CD4-positive, alpha-beta memory T cell (primary cell): ENCODE results near the gene CNTF. TPM values are rescaled to one million over a fixed set of nuclear protein-coding genes. Genes with fewer than 3 reads are reported as not detected.

Experiments
- CTCF ChIA-PET: fragments of 350-600 bp; sonication (Branson Sonifier 250); formaldehyde crosslinking; loops from one replicate; lab custom pipeline; 2021; ENCODE audit warnings: inconsistent platforms; ENCODE audit not compliant: partially characterized antibody; lab: Charles Lee
- POLR2A ChIA-PET: fragments of 350-600 bp; sonication (Branson Sonifier 250); formaldehyde crosslinking; loops from one replicate; lab custom pipeline; 2021; ENCODE audit not compliant: partially characterized antibody; lab: Charles Lee
- DNase-seq, 5 donors: peaks; one replicate each; pipeline versions ENCODE4 v3.0.0 to v3.0.0-alpha.2; 2020 to 2022; ENCODE audit warnings: mixed read lengths in 1 of 5
- H3K27ac ChIP-seq: one replicate; pipeline ENCODE4 v1.7.0; 2013; ENCODE audit warnings: low read depth, low read length
- H3K27me3 ChIP-seq: 2 replicates; pipeline ENCODE4 v1.7.0; 2013; ENCODE audit warnings: mild to moderate bottlenecking, low read length, moderate library complexity; ENCODE audit not compliant: insufficient read depth
- H3K36me3 ChIP-seq: 2 replicates; pipeline ENCODE4 v1.7.0; 2013; ENCODE audit warnings: mild to moderate bottlenecking, low read length, moderate library complexity; ENCODE audit not compliant: insufficient read depth
- H3K4me1 ChIP-seq: 2 replicates; pipeline ENCODE4 v1.7.0; 2013; ENCODE audit warnings: mild to moderate bottlenecking, low read length, moderate library complexity; ENCODE audit not compliant: insufficient read depth
- H3K4me3 ChIP-seq, 2 donors: one replicate each; pipeline ENCODE4 v1.7.0; 2013; ENCODE audit warnings: low read length in 2 of 2, mild to moderate bottlenecking in 1 of 2
- H3K9me3 ChIP-seq, 2 donors: one replicate each; pipeline ENCODE4 v1.7.0; 2013; ENCODE audit warnings: low read length in 2 of 2, control low read depth in 1 of 2; ENCODE audit not compliant: control insufficient read depth in 1 of 2
- H3K27ac Mint-ChIP-seq, 7 donors: one replicate each; pipeline ENCODE4 v1.8.0; 2020 to 2021; ENCODE audit warnings: mixed read lengths in 7 of 7, mild to moderate bottlenecking in 6 of 7, inconsistent platforms in 3 of 7, moderate library complexity in 3 of 7
- H3K27me3 Mint-ChIP-seq, 2 donors: one replicate each; pipeline ENCODE4 v1.8.0; 2020 to 2021; ENCODE audit warnings: mixed read lengths in 2 of 2
- H3K36me3 Mint-ChIP-seq, 2 donors: one replicate each; pipeline ENCODE4 v1.8.0; 2020 to 2021; ENCODE audit warnings: mixed read lengths in 2 of 2, inconsistent platforms in 1 of 2, mild to moderate bottlenecking in 1 of 2
- H3K4me1 Mint-ChIP-seq, 4 donors: one replicate each; pipeline ENCODE4 v1.8.0; 2020 to 2021; ENCODE audit warnings: mixed read lengths in 4 of 4, mild to moderate bottlenecking in 1 of 4
- H3K4me3 Mint-ChIP-seq, 8 donors: one replicate each; pipeline ENCODE4 v1.8.0; 2020 to 2021; ENCODE audit warnings: mixed read lengths in 8 of 8, mild to moderate bottlenecking in 7 of 8, moderate library complexity in 6 of 8, inconsistent platforms in 3 of 8
- H3K9me3 Mint-ChIP-seq, 8 donors: one replicate each; pipeline ENCODE4 v1.8.0; 2020 to 2021; ENCODE audit warnings: mixed read lengths in 8 of 8, mild to moderate bottlenecking in 5 of 8, inconsistent platforms in 3 of 8, moderate library complexity in 1 of 8
- intact Hi-C: fragments of 100-400 bp; cut with micrococcal nuclease; formaldehyde crosslinking; loops from one replicate; pipeline ENCODE4 v1.15.1; 2023
- polyA plus RNA-seq, 2 donors: library from polyadenylated mRNA; unstranded; fragments of 300-500 nt; fragmentation: Illumina TruSeq; gene quantifications; one replicate each; pipeline ENCODE4 v1.2.3, GENCODE V29; 2021
- total RNA-seq, 2 experiments: library from RNA; stranded (reverse); gene quantifications; one replicate each; pipeline ENCODE4 v1.2.3, GENCODE V29; 2021

Gene CNTF
- total and polyA plus RNA-seq, 4 experiments from 2014 or later = 0.10 to 2.9 (median 2.6) TPM; not detected in 1

DNA sequence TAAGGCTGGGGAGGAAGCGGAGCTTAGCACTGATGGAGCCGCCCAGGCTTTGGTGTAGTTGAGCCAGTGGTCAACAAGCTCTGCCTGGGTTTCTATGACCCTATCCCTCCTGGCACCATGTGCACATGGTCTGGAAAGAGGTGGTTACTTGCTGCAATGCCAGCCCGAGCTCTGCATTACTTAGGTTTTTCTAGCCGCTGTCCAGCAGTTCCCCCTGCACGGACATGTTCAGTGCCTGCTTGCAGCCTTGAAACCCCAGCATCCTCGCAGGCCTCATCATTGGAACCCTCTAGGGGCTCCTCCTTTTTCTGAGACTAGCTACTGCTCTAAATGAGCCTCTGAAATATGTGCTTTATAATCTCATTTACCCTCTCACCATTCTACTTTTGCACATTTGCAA is 16.6 kb downstream of the CNTF start:
- H3K27ac ChIP-seq = no peak overlapping the region
- H3K36me3 Mint-ChIP-seq = no peaks in the 10 kb centered on the region
- H3K36me3 ChIP-seq = no peaks in the 10 kb centered on the region
- H3K9me3 ChIP-seq = no peaks in the 10 kb centered on the region
- intact Hi-C loops = no loop called here
- H3K27ac Mint-ChIP-seq = no peak overlapping the region
- no peak overlapping the region for H3K4me3 ChIP-seq
- peaks cover 21% of the 10 kb centered on the region for H3K4me1 ChIP-seq
- CTCF ChIA-PET = interaction anchor here (1.0 to 5.1 kb wide), 7 partner anchors 11 to 115 kb away, joined by 3 to 43 read pairs (median 3); no protein-coding TSS in a partner anchor
- H3K4me3 Mint-ChIP-seq = no peak overlapping the region
- POLR2A ChIA-PET = interaction anchor here (0.7 to 2.5 kb wide), 2 partner anchors 9 to 60 kb away, joined by 3 to 10 read pairs; partner anchors contain the start of gene ZFP91
- peaks cover 14 to 26% (median 18%) of the 10 kb centered on the region in 4 donors for H3K4me1 Mint-ChIP-seq
- no peaks in the 10 kb centered on the region for H3K27me3 ChIP-seq
- peaks cover 0 to 2% (median 0%) of the 10 kb centered on the region in 8 donors for H3K9me3 Mint-ChIP-seq
- no peak for DNase-seq
- H3K27me3 Mint-ChIP-seq = no peaks in the 10 kb centered on the region

DNA sequence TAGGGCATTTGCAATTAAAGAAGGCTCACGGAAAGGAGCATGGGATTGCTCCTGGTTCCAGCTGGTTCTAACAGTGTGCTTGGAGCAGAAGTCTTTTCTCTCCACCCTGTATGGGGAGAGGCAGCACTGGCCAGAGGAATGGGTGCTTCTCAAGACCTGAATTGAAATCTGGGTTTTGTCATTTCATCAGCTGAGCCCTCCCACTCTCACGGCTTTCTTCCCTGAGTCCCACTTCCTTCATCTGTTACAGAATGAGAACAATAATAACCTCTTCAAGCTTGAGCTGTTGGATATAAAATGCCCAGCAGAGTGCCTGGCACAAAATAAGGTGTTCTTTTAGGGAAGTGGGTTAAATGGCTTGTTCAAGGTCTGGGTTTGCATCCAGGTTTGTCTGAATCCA is 17.2 kb downstream of the CNTF start:
- DNase-seq = no peak
- POLR2A ChIA-PET = interaction anchor here (0.7 to 2.5 kb wide), 4 partner anchors 10 to 64 kb away, joined by 3 to 10 read pairs (median 4); partner anchors contain the start of genes LPXN and ZFP91
- H3K27ac Mint-ChIP-seq = peak overlapping the region in 3 of 7 donors; percentile 23 to 39 (median 29)
- H3K4me3 ChIP-seq = no peak overlapping the region
- no peaks in the 10 kb centered on the region for H3K27me3 Mint-ChIP-seq
- no peaks in the 10 kb centered on the region for H3K9me3 ChIP-seq
- peaks cover 21% of the 10 kb centered on the region for H3K4me1 ChIP-seq
- H3K36me3 ChIP-seq = no peaks in the 10 kb centered on the region
- CTCF ChIA-PET = interaction anchor here (1.1 to 5.1 kb wide), 7 partner anchors 12 to 71 kb away, joined by 3 to 43 read pairs (median 5); no protein-coding TSS in a partner anchor
- H3K36me3 Mint-ChIP-seq = no peaks in the 10 kb centered on the region
- H3K27ac ChIP-seq = no peak overlapping the region
- intact Hi-C loops = no loop called here
- H3K9me3 Mint-ChIP-seq = peaks cover 0 to 4% (median 0%) of the 10 kb centered on the region in 8 donors
- peaks cover 14 to 26% (median 18%) of the 10 kb centered on the region in 4 donors for H3K4me1 Mint-ChIP-seq
- no peaks in the 10 kb centered on the region for H3K27me3 ChIP-seq
- H3K4me3 Mint-ChIP-seq = peak overlapping the region in 1 of 8 donors; percentile 63

DNA sequence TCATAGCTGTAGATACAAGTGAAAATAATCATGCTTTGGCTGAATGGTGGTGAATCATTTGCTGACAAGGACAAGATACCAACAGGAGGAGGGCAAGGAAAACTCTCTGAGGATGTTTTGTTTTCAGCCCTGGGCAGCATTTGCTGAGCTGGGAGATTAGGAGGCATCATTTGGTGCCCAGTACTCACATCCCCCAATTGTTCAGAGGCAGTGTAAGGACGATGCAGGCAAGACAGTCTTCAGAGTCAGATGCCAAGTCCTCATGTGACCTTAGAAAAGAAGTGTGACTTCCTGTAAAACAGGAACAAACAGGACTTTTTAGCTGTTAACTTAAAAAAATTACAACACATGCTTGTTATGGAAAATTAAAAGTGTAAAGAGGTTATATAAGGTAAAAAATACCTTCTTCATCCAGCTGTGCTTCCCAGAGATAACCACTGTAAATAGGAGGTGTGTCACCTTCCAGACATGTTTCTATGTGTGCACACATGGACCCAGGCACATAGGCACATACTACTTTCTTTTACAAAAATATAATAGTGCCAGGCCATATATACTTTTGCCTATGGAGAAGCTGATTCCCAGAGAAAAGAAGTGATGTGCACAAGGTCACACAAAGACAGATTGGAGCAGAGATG is 18.0 kb downstream of the CNTF start:
- Histone ChIP-seq H3K9me3 (no peaks in the 10 kb centered on the region), H3K4me3 (no peak overlapping the region), H3K36me3 (no peaks in the 10 kb centered on the region), H3K27ac (no peak overlapping the region), H3K27me3 (no peaks in the 10 kb centered on the region), H3K4me1 (peaks cover 21% of the 10 kb centered on the region)
- intact Hi-C loops = no loop called here
- CTCF ChIA-PET = interaction anchor here (1.2 to 5.1 kb wide), 7 partner anchors 12 to 72 kb away, joined by 3 to 43 read pairs (median 4); no protein-coding TSS in a partner anchor
- Mint-ChIP-seq H3K27me3 (no peaks in the 10 kb centered on the region), H3K27ac (peak overlapping the region in 6 of 7 donors; percentile 29 to 85 (median 72)), H3K9me3 (peaks cover 0 to 4% (median under 1%) of the 10 kb centered on the region in 8 donors), H3K4me3 (peak overlapping the region in 7 of 8 donors; percentile 26 to 64 (median 33)), H3K36me3 (peaks cover 0 to 4% of the 10 kb centered on the region in 2 donors), H3K4me1 (peaks cover 14 to 26% (median 18%) of the 10 kb centered on the region in 4 donors)
- POLR2A ChIA-PET = interaction anchor here (0.9 to 2.5 kb wide), 5 partner anchors 11 to 501 kb away, joined by 3 to 10 read pairs (median 5); partner anchors contain the start of genes LPXN and ZFP91
- DNase-seq = peak in 4 of 5 donors; percentile 16 to 29 (median 21)

DNA sequence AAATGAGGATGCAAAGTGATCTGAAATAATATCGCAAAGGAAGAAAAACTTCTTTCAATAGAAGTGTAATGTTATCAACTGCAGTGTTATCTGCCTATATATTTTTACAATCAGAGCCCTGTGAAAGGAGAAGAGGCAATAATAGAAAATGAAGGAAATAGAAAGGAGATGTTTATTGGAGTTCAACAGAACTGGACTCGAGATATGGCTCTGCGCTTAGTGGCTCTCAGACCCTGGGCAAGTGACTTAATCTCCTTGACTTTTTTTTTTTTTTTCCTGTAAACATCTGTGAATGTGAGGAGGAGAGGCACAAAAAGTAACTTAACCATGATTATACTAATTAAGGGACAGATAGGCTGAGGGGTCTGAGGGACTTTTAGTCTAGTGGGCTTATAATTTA is 18.9 kb downstream of the CNTF start:
- Histone ChIP-seq H3K4me3 (no peak overlapping the region), H3K36me3 (no peaks in the 10 kb centered on the region), H3K27ac (no peak overlapping the region), H3K4me1 (peaks cover 21% of the 10 kb centered on the region), H3K27me3 (no peaks in the 10 kb centered on the region), H3K9me3 (no peaks in the 10 kb centered on the region)
- Mint-ChIP-seq H3K4me3 (no peak overlapping the region), H3K36me3 (peaks cover 0 to 6% of the 10 kb centered on the region in 2 donors), H3K27me3 (no peaks in the 10 kb centered on the region), H3K4me1 (peaks cover 14 to 26% (median 18%) of the 10 kb centered on the region in 4 donors), H3K9me3 (peaks cover 0 to 10% (median 5%) of the 10 kb centered on the region in 8 donors), H3K27ac (peak overlapping the region in 4 of 7 donors; percentile 29 to 78 (median 43))
- CTCF ChIA-PET = interaction anchor here (0.9 to 1.6 kb wide), 3 partner anchors 12 to 495 kb away, joined by 3 to 4 read pairs (median 4); no protein-coding TSS in a partner anchor
- DNase-seq = no peak
- POLR2A ChIA-PET = interaction anchor here (2.5 kb wide), 1 partner anchor 62 kb away, joined by 10 read pairs; the partner anchor contains the start of gene ZFP91
- intact Hi-C loops = no loop called here

DNA sequence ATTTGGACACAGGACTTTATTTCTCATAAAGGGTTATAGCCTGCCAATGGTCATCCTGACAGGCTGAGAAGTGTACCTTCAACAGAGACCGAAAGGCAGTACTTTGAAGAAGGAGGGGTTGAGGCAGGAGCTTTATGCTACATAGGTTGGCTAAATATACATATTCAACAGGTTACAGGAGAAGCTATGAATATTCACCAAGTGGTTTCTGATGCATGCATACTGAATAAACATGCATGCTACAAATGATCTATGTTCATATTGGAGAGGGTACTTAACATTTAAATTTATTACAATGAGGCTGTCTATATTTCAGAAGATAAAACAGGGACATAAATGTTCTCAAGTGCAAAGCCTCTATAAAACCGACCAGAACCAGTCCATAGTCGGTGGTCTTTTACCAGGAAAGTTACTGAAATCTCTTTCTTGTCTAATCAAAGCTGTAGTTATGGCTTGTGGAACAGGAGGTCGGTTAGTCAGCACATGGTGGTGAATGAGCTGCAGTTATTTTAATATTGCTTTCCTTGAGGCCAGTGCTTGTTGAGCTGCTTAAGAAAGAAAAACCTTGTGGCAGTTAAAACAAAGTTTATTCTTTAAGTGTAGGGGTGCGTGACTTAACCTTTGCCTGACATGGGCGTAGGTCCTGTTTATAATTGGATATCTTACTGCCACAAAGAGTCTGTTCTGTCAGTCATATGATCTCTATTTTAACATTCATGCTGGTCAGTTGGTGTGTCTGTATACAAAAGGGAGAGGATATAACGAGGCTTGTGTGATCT is 19.5 kb downstream of the CNTF start:
- no peaks in the 10 kb centered on the region for H3K27me3 Mint-ChIP-seq
- H3K27ac ChIP-seq = no peak overlapping the region
- ChIA-PET CTCF (interaction anchor here (0.9 to 2.0 kb wide), 2 partner anchors 12 to 494 kb away, joined by 3 to 6 read pairs; no protein-coding TSS in a partner anchor), POLR2A (interaction anchor here (2.5 kb wide), 1 partner anchor 63 kb away, joined by 10 read pairs; the partner anchor contains the start of gene ZFP91)
- peaks cover 0 to 13% of the 10 kb centered on the region in 2 donors for H3K36me3 Mint-ChIP-seq
- no peak overlapping the region for H3K4me3 ChIP-seq
- H3K4me3 Mint-ChIP-seq = no peak overlapping the region
- H3K27ac Mint-ChIP-seq = peak overlapping the region in 4 of 7 donors; percentile 8 to 47 (median 43)
- H3K36me3 ChIP-seq = no peaks in the 10 kb centered on the region
- H3K4me1 ChIP-seq = peaks cover 21% of the 10 kb centered on the region
- DNase-seq = no peak
- peaks cover 14 to 26% (median 18%) of the 10 kb centered on the region in 4 donors for H3K4me1 Mint-ChIP-seq
- H3K9me3 ChIP-seq = no peaks in the 10 kb centered on the region
- H3K9me3 Mint-ChIP-seq = peaks cover 0 to 15% (median 10%) of the 10 kb centered on the region in 8 donors
- intact Hi-C loops = no loop called here
- no peaks in the 10 kb centered on the region for H3K27me3 ChIP-seq

DNA sequence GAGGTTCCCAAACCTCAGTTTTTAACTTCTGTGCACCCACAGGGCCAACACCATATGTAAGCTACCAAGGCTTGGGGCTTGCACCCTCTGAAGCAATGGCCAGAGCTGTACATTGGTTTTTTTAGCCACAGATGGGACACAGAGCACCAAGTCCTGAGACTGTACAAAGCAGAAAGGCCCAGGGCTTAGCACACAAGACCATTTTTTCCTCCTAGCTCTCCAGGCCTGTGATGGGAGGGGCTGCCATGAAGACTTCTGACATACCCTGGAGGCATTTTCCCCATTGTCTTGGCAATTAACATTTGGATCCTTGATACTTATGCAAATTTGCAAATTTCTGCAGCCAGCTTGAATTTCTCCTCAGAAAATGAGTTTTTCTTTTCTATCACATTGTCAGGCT is 23.4 kb downstream of the CNTF start:
- H3K4me1 Mint-ChIP-seq = peaks cover 4 to 15% (median 6%) of the 10 kb centered on the region in 4 donors
- no peak overlapping the region for H3K27ac Mint-ChIP-seq
- ChIA-PET CTCF (interaction anchor here (1.1 to 2.2 kb wide), 2 partner anchors 9 to 77 kb away, joined by 4 to 10 read pairs; no protein-coding TSS in a partner anchor), POLR2A (no interaction called here)
- Histone ChIP-seq H3K36me3 (no peaks in the 10 kb centered on the region), H3K9me3 (no peaks in the 10 kb centered on the region), H3K4me3 (no peak overlapping the region), H3K4me1 (peaks cover 6% of the 10 kb centered on the region), H3K27me3 (no peaks in the 10 kb centered on the region), H3K27ac (no peak overlapping the region)
- no peak for DNase-seq
- peaks cover 0 to 15% of the 10 kb centered on the region in 2 donors for H3K36me3 Mint-ChIP-seq
- H3K4me3 Mint-ChIP-seq = no peak overlapping the region
- H3K9me3 Mint-ChIP-seq = peaks cover 0 to 15% (median 12%) of the 10 kb centered on the region in 8 donors
- intact Hi-C loops = no loop called here
- H3K27me3 Mint-ChIP-seq = peaks cover 0 to under 1% of the 10 kb centered on the region in 2 donors
